Amygdala (tissue), 56 donors: ENCODE data around the gene ERAL1.

Experiments
- DNase-seq, 56 donors: peaks; one replicate each; lab custom pipeline; 2025; lab: John Stamatoyannopoulos, UW

The ERAL1 gene

GRCh38 chr17:28848667-28849066 lies 6.1 kb upstream of the ERAL1 start:
- DNase-seq: peak in 1 of 56 donors; percentile 4

GRCh38 chr17:28849281-28849680 lies 5.5 kb upstream of the ERAL1 start:
- DNase-seq: peak in 5 of 56 donors; percentile 0 to 20 (median 5)

- DNase-seq: no peak
Observed at GRCh38 chr17:28853295-28853694, 1.5 kb upstream of the ERAL1 start.

- DNase-seq: no peak
Observed at GRCh38 chr17:28855336-28855679, 492 bp downstream of the ERAL1 start.

GRCh38 chr17:28856028-28856574 lies 1.3 kb downstream of the ERAL1 start:
- DNase-seq: no peak

GRCh38 chr17:28857905-28858800 lies 3.3 kb downstream of the ERAL1 start:
- no peak for DNase-seq

GRCh38 chr17:28858801-28859355 lies 4.1 kb downstream of the ERAL1 start:
- DNase-seq: no peak

GRCh38 chr17:28860363-28860808 lies 5.6 kb downstream of the ERAL1 start:
- no peak for DNase-seq

- no peak for DNase-seq
Observed at GRCh38 chr17:28861393-28862203, 6.8 kb downstream of the ERAL1 start.

- DNase-seq: no peak
Observed at GRCh38 chr17:28862561-28862960, 7.7 kb downstream of the ERAL1 start.

GRCh38 chr17:28863953-28864352 lies 9.1 kb downstream of the ERAL1 start:
- DNase-seq: no peak

GRCh38 chr17:28864991-28865849 lies 10.4 kb downstream of the ERAL1 start:
- DNase-seq: peak in 1 of 56 donors; percentile 0

- DNase-seq: no peak
Observed at GRCh38 chr17:28865946-28866752, 11.3 kb downstream of the ERAL1 start.

GRCh38 chr17:28867276-28867675 lies 12.5 kb downstream of the ERAL1 start:
- no peak for DNase-seq

GRCh38 chr17:28871056-28871579 lies 16.3 kb downstream of the ERAL1 start:
- DNase-seq: no peak

- DNase-seq: no peak
Observed at GRCh38 chr17:28873839-28874238, 19.0 kb downstream of the ERAL1 start.

GRCh38 chr17:28874750-28875149 lies 19.9 kb downstream of the ERAL1 start:
- DNase-seq: no peak

- DNase-seq: no peak
Observed at GRCh38 chr17:28875848-28876550, 21.2 kb downstream of the ERAL1 start.
